ENCODE results near the gene ARFGEF3. TPM values are rescaled to one million over a fixed set of nuclear protein-coding genes. Genes with fewer than 3 reads are reported as not detected.

ARFGEF3 gene
- total RNA-seq, 4 donors from 2014 or later: 8.9 to 12.0 (median 10.5) TPM

DNA sequence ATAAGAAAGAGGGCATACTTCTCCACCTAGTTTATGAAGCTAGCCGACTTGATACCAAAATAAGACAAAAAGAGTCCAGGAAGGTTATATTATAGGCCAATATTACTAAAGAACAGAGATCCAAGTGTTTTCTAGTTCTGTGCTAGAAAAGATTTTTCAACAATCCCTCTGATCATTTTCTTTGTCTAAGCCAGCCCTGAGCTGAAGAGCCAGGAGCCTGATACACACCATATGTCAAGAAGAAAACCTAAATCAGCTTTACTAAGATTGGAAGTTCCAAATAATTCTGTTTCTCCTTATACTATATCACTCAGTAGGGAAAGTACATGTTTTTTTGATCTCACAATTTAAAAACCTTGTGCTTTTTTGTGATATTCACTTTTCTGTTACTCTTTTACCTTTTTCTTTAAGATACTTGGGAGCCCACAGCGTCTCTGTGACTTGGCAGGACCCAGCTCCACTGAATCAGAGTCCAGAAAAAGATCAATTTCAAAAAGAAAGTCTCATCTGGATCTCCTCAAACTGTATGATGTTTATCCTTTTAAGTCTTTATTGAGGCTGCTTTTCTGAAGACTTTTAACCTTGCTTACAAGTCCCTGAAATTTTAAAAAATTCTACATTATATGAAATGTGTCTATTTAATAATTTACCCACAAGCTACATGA, 99.5 kb downstream of the ARFGEF3 start:
- H3K4me1 ChIP-seq: no peaks in the 10 kb centered on the region
- no peak for DNase-seq
- H3K36me3 ChIP-seq: no peaks in the 10 kb centered on the region
- H3K27ac ChIP-seq: no peak overlapping the region
- H3K9me3 ChIP-seq: no peaks in the 10 kb centered on the region
- no peak overlapping the region for H3K4me3 ChIP-seq
- TF ChIP-seq POLR2A (IDR thresholded peaks at IDR 0.05): no peak
- TF ChIP-seq, protein P1, sequence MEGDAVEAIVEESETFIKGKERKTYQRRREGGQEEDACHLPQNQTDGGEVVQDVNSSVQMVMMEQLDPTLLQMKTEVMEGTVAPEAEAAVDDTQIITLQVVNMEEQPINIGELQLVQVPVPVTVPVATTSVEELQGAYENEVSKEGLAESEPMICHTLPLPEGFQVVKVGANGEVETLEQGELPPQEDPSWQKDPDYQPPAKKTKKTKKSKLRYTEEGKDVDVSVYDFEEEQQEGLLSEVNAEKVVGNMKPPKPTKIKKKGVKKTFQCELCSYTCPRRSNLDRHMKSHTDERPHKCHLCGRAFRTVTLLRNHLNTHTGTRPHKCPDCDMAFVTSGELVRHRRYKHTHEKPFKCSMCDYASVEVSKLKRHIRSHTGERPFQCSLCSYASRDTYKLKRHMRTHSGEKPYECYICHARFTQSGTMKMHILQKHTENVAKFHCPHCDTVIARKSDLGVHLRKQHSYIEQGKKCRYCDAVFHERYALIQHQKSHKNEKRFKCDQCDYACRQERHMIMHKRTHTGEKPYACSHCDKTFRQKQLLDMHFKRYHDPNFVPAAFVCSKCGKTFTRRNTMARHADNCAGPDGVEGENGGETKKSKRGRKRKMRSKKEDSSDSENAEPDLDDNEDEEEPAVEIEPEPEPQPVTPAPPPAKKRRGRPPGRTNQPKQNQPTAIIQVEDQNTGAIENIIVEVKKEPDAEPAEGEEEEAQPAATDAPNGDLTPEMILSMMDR (IDR thresholded peaks at IDR 0.05): no peak
- H3K27me3 ChIP-seq: no peaks in the 10 kb centered on the region

DNA sequence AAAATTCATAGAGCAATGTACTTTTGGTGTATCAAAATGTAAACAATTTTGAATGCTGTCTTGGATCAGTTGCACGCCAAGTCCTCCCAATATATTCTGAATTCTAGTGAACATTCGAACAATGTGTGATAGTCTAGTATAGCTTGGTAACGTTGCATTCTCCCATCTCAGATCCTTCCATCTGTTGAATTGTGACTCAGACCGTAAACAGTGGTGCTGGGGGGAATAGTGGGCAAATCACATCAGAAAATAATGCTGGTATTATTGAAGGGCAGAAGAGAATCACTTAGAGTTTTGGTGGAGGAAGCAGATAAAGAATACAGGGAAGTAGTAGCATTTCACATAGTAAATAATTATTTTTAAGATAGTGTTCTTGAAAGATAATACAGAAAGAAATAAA, 102.2 kb downstream of the ARFGEF3 start:
- TF ChIP-seq, protein P1 (IDR thresholded peaks at IDR 0.05): no peak
- no peak for TF ChIP-seq POLR2A (IDR thresholded peaks at IDR 0.05)
- Histone ChIP-seq H3K4me3 (no peak overlapping the region), H3K27ac (no peak overlapping the region), H3K36me3 (no peaks in the 10 kb centered on the region), H3K27me3 (no peaks in the 10 kb centered on the region), H3K9me3 (no peaks in the 10 kb centered on the region), H3K4me1 (no peaks in the 10 kb centered on the region)
- no peak for DNase-seq

DNA sequence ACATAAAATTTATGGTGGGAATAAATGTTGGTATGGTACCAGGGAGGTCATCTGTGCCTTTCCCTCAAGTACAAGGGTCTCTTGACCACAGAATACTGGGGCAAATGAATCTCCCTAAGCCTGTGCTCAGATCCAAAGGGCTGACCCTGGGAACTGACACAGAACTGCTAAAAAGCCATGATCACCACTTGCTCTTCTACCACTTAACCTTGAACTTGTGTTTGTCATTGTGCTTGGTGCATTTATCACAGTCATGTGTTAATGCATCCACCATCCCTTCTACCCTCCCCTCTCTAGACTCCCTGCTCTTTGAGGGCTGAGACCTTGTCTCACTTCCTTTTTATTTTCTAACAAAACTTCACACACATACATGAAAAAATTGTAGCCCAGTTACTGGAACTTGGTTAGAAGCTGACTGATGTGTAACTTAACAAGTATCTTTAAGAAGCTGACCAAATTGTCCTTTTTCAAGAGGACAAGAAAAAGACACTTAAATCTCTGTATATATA, 102.7 kb downstream of the ARFGEF3 start:
- TF ChIP-seq POLR2A (IDR thresholded peaks at IDR 0.05): no peak
- TF ChIP-seq, protein P1 (IDR thresholded peaks at IDR 0.05): no peak
- H3K36me3 ChIP-seq: no peaks in the 10 kb centered on the region
- no peak for DNase-seq
- H3K4me3 ChIP-seq: no peak overlapping the region
- no peaks in the 10 kb centered on the region for H3K27me3 ChIP-seq
- H3K9me3 ChIP-seq: no peaks in the 10 kb centered on the region
- H3K27ac ChIP-seq: no peak overlapping the region
- H3K4me1 ChIP-seq: no peaks in the 10 kb centered on the region

DNA sequence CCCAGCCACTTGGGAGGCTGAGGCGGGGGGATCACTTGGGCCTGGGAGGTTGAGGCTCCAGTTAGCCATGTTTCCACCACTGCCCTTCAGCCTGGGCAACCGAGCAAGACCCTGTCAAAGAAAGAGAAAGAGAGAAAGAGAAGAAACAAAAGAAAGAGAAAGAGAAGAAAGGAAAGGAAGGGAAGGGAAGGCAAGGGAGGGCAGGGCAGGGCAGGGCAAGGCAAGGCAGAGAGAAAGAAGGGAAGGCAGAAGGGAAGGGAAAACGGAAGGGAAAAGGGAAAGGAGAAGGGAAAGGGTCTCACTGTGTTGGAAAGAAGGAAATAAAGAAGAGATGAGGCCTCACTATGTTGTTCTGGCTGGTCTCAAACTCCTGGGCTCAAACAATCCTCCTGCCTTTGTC, 104.4 kb downstream of the ARFGEF3 start:
- DNase-seq: no peak
- TF ChIP-seq, protein P1 (IDR thresholded peaks at IDR 0.05): no peak
- no peak for TF ChIP-seq POLR2A (IDR thresholded peaks at IDR 0.05)
- no peak overlapping the region for H3K4me3 ChIP-seq

DNA sequence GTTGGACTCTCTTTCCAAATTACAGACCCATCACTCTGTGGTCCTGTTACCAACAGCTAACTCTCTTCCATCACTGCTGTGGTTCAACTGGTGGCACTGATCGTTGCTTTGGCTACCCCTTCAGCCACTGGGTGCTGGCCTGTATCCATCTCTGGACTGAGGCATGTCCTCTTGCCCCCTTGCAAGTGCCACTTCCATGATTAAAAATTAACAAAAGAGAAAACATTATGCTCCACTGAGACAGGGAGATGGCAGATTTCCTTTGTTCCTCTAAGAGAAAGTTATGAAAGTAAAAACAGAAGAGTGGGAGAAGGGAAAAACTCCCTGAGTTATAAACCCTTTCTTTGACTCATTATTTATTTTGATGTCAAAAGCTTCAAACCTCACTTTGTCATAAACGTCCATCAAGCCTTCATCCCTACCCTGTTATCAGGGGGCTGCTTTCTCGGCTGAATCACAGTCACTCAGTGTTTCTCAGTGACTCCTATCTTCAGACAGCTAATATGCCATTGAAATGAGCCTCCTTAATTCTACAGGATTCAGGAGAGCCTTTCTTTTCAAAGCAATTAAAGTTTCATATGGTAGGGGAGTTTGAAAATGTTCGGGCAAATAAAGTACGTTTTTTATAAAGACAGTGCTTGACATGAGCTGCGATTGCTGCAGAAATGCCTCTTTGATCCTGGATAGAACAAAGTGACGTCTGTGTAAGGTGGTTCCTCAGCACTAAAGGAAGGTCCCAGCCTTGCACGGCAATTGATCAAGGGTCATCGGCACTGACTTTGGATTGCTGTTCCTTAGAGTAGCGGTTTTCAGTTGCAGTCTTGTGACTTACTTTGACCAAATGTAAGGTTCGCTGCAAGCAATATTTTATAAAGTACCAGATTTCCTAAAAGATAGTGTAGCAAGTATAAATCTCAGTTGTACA, 106.5 kb downstream of the ARFGEF3 start:
- no peak for TF ChIP-seq POLR2A (IDR thresholded peaks at IDR 0.05)
- Histone ChIP-seq H3K27me3 (no peaks in the 10 kb centered on the region), H3K9me3 (no peaks in the 10 kb centered on the region), H3K27ac (no peak overlapping the region), H3K4me3 (no peak overlapping the region), H3K36me3 (no peaks in the 10 kb centered on the region), H3K4me1 (no peaks in the 10 kb centered on the region)
- no peak for DNase-seq

More for the DNA sequence above, 104.4 kb downstream of the ARFGEF3 start:
- Histone ChIP-seq H3K27me3 (no peaks in the 10 kb centered on the region), H3K36me3 (no peaks in the 10 kb centered on the region), H3K27ac (no peak overlapping the region), H3K9me3 (no peaks in the 10 kb centered on the region), H3K4me1 (no peaks in the 10 kb centered on the region)

DNA sequence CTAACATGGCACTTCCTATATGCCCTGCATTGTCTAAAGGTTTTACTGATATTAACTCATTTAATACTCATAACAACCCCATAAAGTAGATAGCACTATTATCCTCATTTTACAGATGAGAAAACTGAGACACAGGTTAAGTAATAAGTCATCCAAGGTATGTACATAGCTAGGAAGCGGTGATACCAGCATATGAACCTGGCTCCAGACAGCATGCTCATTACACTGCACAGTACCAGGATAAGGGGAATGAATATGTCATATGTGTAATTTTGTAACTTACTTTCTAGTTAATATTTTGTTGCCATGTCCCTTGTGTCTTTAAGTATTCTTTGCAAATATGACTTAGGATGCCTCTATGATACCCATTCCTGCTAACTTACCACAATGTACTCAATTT, 109.7 kb downstream of the ARFGEF3 start:
- no peaks in the 10 kb centered on the region for H3K9me3 ChIP-seq
- TF ChIP-seq, protein P1 (IDR thresholded peaks at IDR 0.05): no peak
- TF ChIP-seq POLR2A (IDR thresholded peaks at IDR 0.05): no peak
- H3K4me3 ChIP-seq: no peak overlapping the region
- no peak overlapping the region for H3K27ac ChIP-seq
- DNase-seq: no peak
- H3K36me3 ChIP-seq: no peaks in the 10 kb centered on the region
- no peaks in the 10 kb centered on the region for H3K4me1 ChIP-seq
- no peaks in the 10 kb centered on the region for H3K27me3 ChIP-seq
